Activated naive CD8-positive, alpha-beta T cell treated with anti-CD3 and anti-CD28 coated beads, Interleukin-2, amount 50 U/mL, for 24 hours (primary cell): ENCODE data around the gene SH2D5.

Experiments used
- ATAC-seq: fragments of 150-1000 bp; cut with Tn5 transposase; one replicate; pipeline ENCODE4 v1.10.0; 2021
- DNase-seq: peaks from one replicate; pipeline ENCODE4 v3.0.0; 2021
- H3K27ac Mint-ChIP-seq: one replicate; pipeline ENCODE4 v1.8.0; 2021; ENCODE audit warnings: mild to moderate bottlenecking, mixed read lengths
- H3K27me3 Mint-ChIP-seq: one replicate; pipeline ENCODE4 v1.8.0; 2021; ENCODE audit warnings: mixed read lengths
- H3K36me3 Mint-ChIP-seq: one replicate; pipeline ENCODE4 v1.8.0; 2021; ENCODE audit warnings: low read depth, mixed read lengths
- H3K4me1 Mint-ChIP-seq: one replicate; pipeline ENCODE4 v1.8.0; 2021; ENCODE audit warnings: mixed read lengths
- H3K4me3 Mint-ChIP-seq: one replicate; pipeline ENCODE4 v1.8.0; 2021; ENCODE audit warnings: mild to moderate bottlenecking, moderate library complexity, mixed read lengths
- H3K9me3 Mint-ChIP-seq: one replicate; pipeline ENCODE4 v1.8.0; 2021; ENCODE audit warnings: mixed read lengths

SH2D5 gene

GRCh38 chr1:20732071-20732587, 374 bp downstream of the SH2D5 start:
- H3K27ac Mint-ChIP-seq = peak overlapping the region; percentile 76
- H3K36me3 Mint-ChIP-seq = peaks cover 2% of the 10 kb centered on the region
- H3K27me3 Mint-ChIP-seq = peaks cover 30% of the 10 kb centered on the region
- peak overlapping the region; percentile 82 for H3K4me3 Mint-ChIP-seq
- DNase-seq = peak; percentile 70
- peaks cover 22% of the 10 kb centered on the region for H3K4me1 Mint-ChIP-seq
- ATAC-seq = peak; percentile 56
- no peaks in the 10 kb centered on the region for H3K9me3 Mint-ChIP-seq

- ATAC-seq (no peak), DNase-seq (no peak)
- Mint-ChIP-seq H3K27ac (no peak overlapping the region), H3K36me3 (peaks cover 2% of the 10 kb centered on the region), H3K4me1 (peaks cover 22% of the 10 kb centered on the region), H3K9me3 (no peaks in the 10 kb centered on the region), H3K27me3 (peaks cover 30% of the 10 kb centered on the region), H3K4me3 (peak overlapping the region; percentile 55)
Observed at GRCh38 chr1:20731057-20731991, 1.2 kb downstream of the SH2D5 start.

DNA sequence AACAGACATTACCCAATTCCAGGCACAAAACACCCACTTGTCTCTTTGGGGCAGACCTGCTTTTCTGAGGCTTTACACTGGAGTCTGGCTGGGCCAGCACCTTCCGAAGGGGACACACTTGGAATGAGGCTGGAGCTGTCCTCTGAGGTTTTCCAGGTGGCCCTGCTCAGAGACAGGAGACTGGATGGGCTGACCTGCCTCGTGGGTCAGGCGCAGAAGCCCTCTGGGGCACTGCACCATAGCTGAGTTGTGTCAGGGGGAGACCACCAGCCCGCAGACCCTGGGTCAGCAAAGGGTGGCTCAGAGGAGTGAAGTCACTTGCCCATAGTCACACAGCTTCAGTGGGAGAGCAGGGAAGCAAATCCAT, 1.8 kb downstream of the SH2D5 start:
- DNase-seq (no peak), ATAC-seq (no peak)
- peaks cover 22% of the 10 kb centered on the region for H3K4me1 Mint-ChIP-seq
- no peaks in the 10 kb centered on the region for H3K9me3 Mint-ChIP-seq
- H3K4me3 Mint-ChIP-seq = no peak overlapping the region
- no peaks in the 10 kb centered on the region for H3K36me3 Mint-ChIP-seq
- H3K27me3 Mint-ChIP-seq = peaks cover 30% of the 10 kb centered on the region
- H3K27ac Mint-ChIP-seq = no peak overlapping the region

DNA sequence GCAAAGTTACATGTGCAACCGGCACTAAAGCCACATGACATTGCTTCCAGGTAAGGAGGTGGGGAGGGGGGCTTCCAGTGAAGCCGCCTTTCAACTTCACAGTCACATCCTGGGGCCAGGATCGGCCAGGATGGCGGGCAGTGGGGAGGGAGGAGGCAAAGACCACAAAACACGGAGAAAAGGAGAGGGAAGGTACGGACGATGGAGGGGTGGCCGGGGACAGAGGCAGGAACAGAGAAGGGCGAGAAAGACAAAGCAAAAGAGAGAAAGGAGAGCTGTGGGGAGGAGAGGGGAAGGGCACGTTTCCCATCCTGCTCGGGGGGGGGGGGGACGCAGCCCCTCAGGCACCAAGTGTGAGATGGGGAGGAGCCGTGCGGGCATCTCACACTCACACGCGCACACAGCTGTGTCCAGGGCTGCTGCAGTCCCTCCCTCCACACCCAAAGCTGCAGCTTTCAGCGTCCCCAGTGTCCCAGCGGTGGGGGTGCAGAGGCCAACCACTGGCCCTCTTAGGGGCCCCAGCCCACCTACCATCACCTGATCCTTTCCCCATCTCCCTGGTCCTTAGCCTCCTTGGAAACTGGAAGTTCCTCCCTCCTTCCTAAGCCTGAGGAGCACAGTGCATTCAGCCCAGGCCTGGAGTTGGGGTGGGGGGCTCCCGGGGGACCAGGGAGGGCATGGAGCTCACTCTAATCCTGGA, 2.4 kb downstream of the SH2D5 start:
- Mint-ChIP-seq H3K27me3 (peaks cover 30% of the 10 kb centered on the region), H3K9me3 (no peaks in the 10 kb centered on the region), H3K4me1 (peaks cover 22% of the 10 kb centered on the region), H3K4me3 (no peak overlapping the region), H3K27ac (no peak overlapping the region), H3K36me3 (no peaks in the 10 kb centered on the region)
- no peak for ATAC-seq
- DNase-seq = no peak

DNA sequence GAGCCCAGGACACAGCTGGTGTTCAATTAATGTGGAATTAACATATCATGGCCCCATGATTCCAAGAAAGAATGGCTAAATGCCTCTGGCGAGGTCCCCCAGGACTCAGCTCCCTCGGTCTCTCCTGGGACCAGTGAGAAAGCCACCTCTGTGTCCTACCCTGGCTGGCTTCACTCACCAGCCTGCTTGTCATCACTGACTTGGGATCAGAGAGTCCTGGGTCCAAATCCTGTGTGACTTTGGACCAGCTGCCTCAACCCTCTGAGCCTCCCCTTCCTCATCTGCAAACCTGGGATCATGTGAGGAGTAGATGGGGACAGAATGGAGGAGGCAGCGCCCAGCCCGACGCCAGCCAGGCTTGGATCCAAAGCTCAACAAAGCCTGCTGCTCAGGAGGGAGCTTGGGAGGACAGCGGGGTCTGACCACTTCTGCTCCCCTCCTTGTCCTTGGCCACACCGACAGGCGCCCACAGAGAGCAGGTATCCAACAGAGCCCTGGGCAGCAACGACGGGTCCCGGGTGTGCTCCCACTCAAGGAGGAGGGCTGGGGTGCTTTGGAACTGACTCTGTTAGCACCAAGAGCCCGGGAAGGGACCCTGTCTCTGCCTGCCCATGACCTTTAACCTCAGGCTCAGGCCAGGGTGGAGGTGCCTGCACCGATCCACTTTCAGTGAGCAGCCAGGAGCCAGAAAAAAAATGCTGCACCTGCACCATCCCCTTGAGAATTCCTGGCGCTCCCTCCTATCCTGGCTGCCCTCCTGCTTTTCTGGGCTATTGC, 3.2 kb downstream of the SH2D5 start:
- ATAC-seq (no peak), DNase-seq (no peak)
- Mint-ChIP-seq H3K4me1 (peaks cover 22% of the 10 kb centered on the region), H3K27me3 (peaks cover 30% of the 10 kb centered on the region), H3K9me3 (no peaks in the 10 kb centered on the region), H3K4me3 (no peak overlapping the region), H3K36me3 (no peaks in the 10 kb centered on the region), H3K27ac (no peak overlapping the region)

GRCh38 chr1:20728371-20729154, 3.9 kb downstream of the SH2D5 start:
- no peak overlapping the region for H3K27ac Mint-ChIP-seq
- H3K36me3 Mint-ChIP-seq = no peaks in the 10 kb centered on the region
- H3K27me3 Mint-ChIP-seq = peaks cover 30% of the 10 kb centered on the region
- ATAC-seq (no peak), DNase-seq (no peak)
- H3K4me1 Mint-ChIP-seq = peaks cover 22% of the 10 kb centered on the region
- no peak overlapping the region for H3K4me3 Mint-ChIP-seq
- H3K9me3 Mint-ChIP-seq = no peaks in the 10 kb centered on the region

- H3K9me3 Mint-ChIP-seq = no peaks in the 10 kb centered on the region
- H3K27ac Mint-ChIP-seq = no peak overlapping the region
Observed at GRCh38 chr1:20727746-20728316, 4.7 kb downstream of the SH2D5 start.

GRCh38 chr1:20726932-20727745, 5.4 kb downstream of the SH2D5 start:
- Mint-ChIP-seq H3K4me3 (no peak overlapping the region), H3K4me1 (peaks cover 8% of the 10 kb centered on the region), H3K27ac (no peak overlapping the region), H3K36me3 (no peaks in the 10 kb centered on the region), H3K27me3 (peaks cover 30% of the 10 kb centered on the region), H3K9me3 (no peaks in the 10 kb centered on the region)
- DNase-seq (no peak), ATAC-seq (no peak)

More at GRCh38 chr1:20727746-20728316, 4.7 kb downstream of the SH2D5 start:
- no peak overlapping the region for H3K4me3 Mint-ChIP-seq
- ATAC-seq (no peak), DNase-seq (no peak)
- no peaks in the 10 kb centered on the region for H3K36me3 Mint-ChIP-seq
- H3K27me3 Mint-ChIP-seq = peaks cover 30% of the 10 kb centered on the region
- H3K4me1 Mint-ChIP-seq = peaks cover 14% of the 10 kb centered on the region

- Mint-ChIP-seq H3K4me3 (no peak overlapping the region), H3K27me3 (peaks cover 29% of the 10 kb centered on the region), H3K27ac (no peak overlapping the region), H3K36me3 (no peaks in the 10 kb centered on the region), H3K9me3 (no peaks in the 10 kb centered on the region), H3K4me1 (peaks cover 6% of the 10 kb centered on the region)
- DNase-seq (no peak), ATAC-seq (no peak)
Observed at GRCh38 chr1:20726118-20726911, 6.2 kb downstream of the SH2D5 start.

DNA sequence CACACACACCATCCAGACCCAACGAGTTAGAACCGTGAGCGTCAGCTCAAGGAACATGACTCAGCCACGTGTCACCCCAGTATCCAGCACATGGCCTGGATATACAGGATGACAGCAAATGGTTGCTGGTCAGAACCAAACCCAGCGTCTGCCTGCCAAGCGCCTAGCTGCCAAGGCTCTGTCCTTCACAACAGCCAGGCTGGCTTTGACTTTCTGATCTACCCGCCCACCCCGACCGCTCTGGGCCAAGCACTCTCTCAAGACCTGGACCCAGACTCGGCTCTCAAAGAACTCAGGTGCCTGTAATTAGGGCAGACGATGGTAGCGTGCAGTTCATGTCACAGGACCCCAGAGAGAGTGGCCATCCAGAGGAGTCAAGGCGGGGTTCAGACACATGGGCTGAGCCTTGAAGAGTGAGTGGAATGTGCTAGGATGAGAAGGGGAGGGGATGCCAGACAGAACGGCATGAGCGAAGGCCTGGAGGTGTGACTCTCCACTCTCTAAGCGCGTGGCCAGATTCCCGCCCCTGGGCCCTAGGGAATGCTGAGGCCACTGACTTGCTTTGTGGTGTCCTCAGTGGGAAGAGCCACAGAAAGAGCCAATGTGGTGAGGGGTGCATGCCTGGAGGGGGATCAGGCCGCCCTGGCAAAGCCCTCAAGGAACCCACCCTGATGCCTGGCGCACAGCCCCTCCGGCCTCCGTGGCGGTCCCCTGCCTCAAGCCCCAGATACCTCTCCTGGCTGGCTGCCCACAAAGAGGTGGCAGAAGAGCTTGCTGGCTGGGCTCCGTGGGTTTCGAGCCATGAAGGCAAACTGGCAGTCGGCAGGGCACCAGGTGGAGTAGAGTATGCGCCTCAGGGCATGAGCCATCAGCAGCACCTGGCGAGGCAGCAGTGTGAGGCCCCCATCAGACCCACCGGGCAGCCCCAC, 7.0 kb downstream of the SH2D5 start:
- Mint-ChIP-seq H3K27ac (no peak overlapping the region), H3K36me3 (no peaks in the 10 kb centered on the region), H3K27me3 (peaks cover 20% of the 10 kb centered on the region), H3K4me1 (no peaks in the 10 kb centered on the region), H3K4me3 (no peak overlapping the region), H3K9me3 (no peaks in the 10 kb centered on the region)
- no peak for ATAC-seq
- DNase-seq = no peak

DNA sequence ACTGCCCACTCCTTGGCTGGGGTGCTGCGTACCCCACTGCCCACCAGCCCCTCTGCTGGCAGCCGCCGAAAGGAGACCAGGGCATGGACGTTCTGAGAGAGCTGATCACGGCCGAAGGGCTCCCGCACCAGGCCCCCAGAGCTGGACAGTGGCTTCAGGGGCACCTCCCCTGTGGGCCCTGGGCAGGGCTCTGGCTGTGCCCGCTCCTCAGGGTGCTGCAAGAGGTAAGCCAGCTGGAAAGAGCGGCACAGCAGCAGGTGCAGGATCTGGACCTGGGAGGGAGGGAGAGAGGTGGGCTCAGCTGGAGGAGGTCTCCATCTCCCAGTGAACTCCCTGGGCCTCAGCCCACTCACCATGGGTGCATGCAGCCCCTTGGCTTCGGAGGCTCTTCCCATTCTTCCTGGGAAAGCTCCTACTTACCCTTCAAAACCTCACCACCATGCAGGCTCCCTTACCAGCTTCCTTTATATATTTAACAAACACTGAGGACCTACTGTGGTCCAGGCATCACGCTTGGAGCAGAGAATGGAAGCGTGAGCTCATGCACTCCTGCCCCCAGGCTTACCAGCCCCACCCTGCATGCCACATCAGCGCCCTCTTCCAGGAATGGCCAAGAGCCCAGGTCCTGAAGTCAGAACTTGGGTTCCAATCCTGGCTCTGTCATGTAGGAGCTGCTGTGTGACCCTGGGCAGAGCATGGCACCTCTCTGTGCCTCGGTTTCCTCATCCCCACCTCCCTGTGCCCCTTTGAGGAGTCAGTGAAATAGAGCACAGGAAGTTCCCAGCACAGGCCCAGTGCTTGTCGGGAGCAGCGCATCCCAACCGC, 7.9 kb downstream of the SH2D5 start:
- no peak overlapping the region for H3K27ac Mint-ChIP-seq
- no peak overlapping the region for H3K4me3 Mint-ChIP-seq
- H3K27me3 Mint-ChIP-seq = peaks cover 11% of the 10 kb centered on the region
- H3K36me3 Mint-ChIP-seq = no peaks in the 10 kb centered on the region
- no peaks in the 10 kb centered on the region for H3K4me1 Mint-ChIP-seq
- no peak for DNase-seq
- no peaks in the 10 kb centered on the region for H3K9me3 Mint-ChIP-seq
- ATAC-seq = no peak
